ENCODE results near the gene LRRC25. TPM values are rescaled to one million over a fixed set of nuclear protein-coding genes. Genes with fewer than 3 reads are reported as not detected.

Gene LRRC25
- total RNA-seq (1 to 10 TPM; 3.1 to 4.3 (median 3.7) TPM), polyA plus RNA-seq (1.5 TPM)
- long read RNA-seq, donor 1, transcript LRRC25-202 (3 exons, 1,924 nt): major isoform, 5 of 6 reads
- long read RNA-seq, donor 1, partial matches to known transcripts: 0 of 6 reads
- long read RNA-seq, donor 1, other reads (novel, unspliced or antisense): 0 of 6 reads
- long read RNA-seq, donor 2, transcript LRRC25-201 (2 exons, 2,415 nt): major isoform, 5 of 7 reads
- long read RNA-seq, donor 2, partial matches to known transcripts: 0 of 7 reads
- long read RNA-seq, donor 2, other reads (novel, unspliced or antisense): 0 of 7 reads
- long read RNA-seq, donor 3, transcript LRRC25-202 (3 exons, 1,924 nt): minor isoform, 7 of 18 reads
- long read RNA-seq, donor 3, transcript LRRC25-201 (2 exons, 2,415 nt): major isoform, 11 of 18 reads
- long read RNA-seq, donor 3, partial matches to known transcripts: 0 of 18 reads
- long read RNA-seq, donor 3, other reads (novel, unspliced or antisense): 0 of 18 reads
- long read RNA-seq, donor 4, partial matches to known transcripts: 0 of 2 reads
- long read RNA-seq, donor 4, other reads (novel, unspliced or antisense): 0 of 2 reads

DNA sequence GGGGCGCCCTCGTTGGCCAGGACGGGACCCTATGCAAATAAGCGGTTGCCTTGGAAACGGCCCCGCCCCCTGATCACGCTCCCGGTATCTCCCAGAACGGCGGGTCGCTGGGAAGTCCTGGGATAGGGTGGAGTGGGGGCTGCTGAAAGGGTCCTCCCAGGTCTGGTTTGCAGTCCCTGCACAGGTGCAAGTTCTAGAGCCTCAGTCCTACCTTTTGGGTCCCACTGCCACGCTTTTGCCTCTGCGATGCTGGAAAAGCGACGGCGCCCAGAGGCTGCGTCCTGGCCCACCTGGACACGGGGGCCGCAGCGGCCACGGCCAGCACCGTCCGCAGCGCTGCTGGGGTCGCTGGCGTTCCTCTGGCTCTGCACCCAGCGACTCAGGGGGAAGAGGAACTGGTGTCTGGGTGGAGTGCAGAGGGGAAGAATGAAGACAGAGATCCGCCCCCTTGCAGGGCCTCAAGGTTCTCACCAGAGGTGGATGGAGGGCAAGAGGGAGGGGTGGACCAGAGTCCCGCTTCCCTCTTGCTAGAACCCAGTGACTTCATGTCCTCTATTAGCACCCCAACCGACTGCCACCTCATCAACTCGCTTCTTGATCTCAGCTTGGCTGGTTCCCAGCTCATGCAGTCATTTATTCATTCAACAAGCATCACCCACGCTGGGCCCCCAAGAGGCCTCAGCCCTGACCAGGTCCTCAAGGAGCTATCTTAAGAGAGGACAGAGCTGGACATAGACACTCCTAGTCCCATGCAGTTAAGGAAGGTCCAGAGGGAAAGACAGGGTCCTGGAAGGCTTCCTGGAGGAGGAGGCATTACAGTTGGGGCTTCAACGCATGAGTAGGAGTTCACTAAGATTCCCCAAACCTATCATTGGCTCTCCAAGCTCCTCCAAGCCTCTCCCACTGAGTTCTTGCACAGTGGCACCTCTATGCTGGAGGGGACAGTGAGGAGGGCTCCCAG, at the start of gene LRRC25:
Gene LRRC25 (minus strand): TSS at position 381 of the 961 bp plus-strand sequence. CDS start 659 bp downstream, outside the sequence.
- no peak within 1 kb of the TSS for H3K4me3 ChIP-seq (ENCODE audit: low read length)
- H3K9me3 ChIP-seq (ENCODE audit: control insufficient read depth, low read length): no peaks in the 10 kb centered on the region
- DNase-seq (peak; percentile 56 to 82 (median 79)), ATAC-seq (peak; percentile 69 to 73)
- no peaks in the 10 kb centered on the region for H3K27me3 ChIP-seq (ENCODE audit: control insufficient read depth, insufficient read depth)
- 17% methylated on average over 33 of the region's 33 CpGs for WGBS
- no peaks in the 10 kb centered on the region for H3K4me1 ChIP-seq (ENCODE audit: control insufficient read depth, insufficient read depth, low read length)
- intact Hi-C loops (cut with DNase I): loop anchor here in 2 of 4 donors (5.0 to 10.0 kb wide), 2 partner anchors 45 to 123 kb away; partner anchors contain the start of gene IQCN (in 1 of the 2)
- no peak within 1 kb of the TSS for H3K27ac ChIP-seq (ENCODE audit: low read length)

GRCh38 chr19:18446811-18447359, 49.5 kb upstream of the LRRC25 start:
- intact Hi-C loops (cut with DNase I): loop anchor here in 2 of 4 donors (10.0 kb wide), 2 partner anchors 408 to 418 kb away; no protein-coding TSS in a partner anchor
- Histone ChIP-seq H3K27ac (ENCODE audit: low read length) (no peak overlapping the region), H3K9me3 (ENCODE audit: control insufficient read depth, low read length) (no peaks in the 10 kb centered on the region), H3K27me3 (ENCODE audit: control insufficient read depth, insufficient read depth) (no peaks in the 10 kb centered on the region), H3K4me1 (ENCODE audit: control insufficient read depth, insufficient read depth, low read length) (no peaks in the 10 kb centered on the region), H3K4me3 (ENCODE audit: low read length) (no peak overlapping the region)
- ATAC-seq: no peak
- DNase-seq: peak in 1 of 3 donors; percentile 46
- WGBS: 86% methylated on average over 12 of the region's 12 CpGs

DNA sequence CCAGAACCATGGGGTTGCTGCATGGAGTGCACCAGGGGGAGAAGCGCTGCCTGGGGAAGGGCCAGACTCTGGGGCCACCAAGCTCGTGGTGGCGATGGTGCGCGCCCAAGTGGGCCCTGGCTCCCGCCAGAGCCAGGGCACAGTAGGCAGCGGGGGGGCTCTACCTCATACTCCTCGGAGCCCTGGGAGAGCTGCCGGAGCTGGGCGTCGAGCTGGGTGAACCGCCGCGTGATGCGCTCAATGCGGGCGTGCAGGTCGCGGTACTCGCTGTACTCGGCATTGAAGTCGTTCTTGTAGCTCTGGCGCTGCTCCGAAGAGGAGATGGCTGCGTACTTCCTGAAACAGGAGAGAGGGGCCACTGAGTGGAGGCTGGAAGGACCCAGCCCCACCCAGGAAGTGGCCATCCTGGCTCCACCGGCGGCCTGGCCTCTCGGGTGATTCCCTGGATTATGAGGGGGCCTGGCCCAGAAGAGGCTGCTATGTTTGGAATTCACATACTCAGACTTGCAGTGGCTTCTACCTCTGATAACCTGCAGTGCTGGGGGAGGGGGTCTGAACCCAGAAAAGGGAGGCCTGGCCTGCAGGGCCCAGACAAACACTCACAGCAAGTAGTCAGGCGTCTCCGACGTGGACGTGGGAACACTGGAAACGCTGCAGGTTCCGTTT, 48.9 kb upstream of the LRRC25 start:
- no peak overlapping the region for H3K27ac ChIP-seq (ENCODE audit: low read length)
- intact Hi-C loops (cut with DNase I): loop anchor here in 2 of 4 donors (10.0 kb wide), 2 partner anchors 409 to 419 kb away; no protein-coding TSS in a partner anchor
- 78% methylated on average over 34 of the region's 34 CpGs for WGBS
- no peaks in the 10 kb centered on the region for H3K27me3 ChIP-seq (ENCODE audit: control insufficient read depth, insufficient read depth)
- no peak overlapping the region for H3K4me3 ChIP-seq (ENCODE audit: low read length)
- ATAC-seq (no peak), DNase-seq (no peak)
- no peaks in the 10 kb centered on the region for H3K4me1 ChIP-seq (ENCODE audit: control insufficient read depth, insufficient read depth, low read length)
- H3K9me3 ChIP-seq (ENCODE audit: control insufficient read depth, low read length): no peaks in the 10 kb centered on the region

GRCh38 chr19:18445262-18445948, 48.0 kb upstream of the LRRC25 start:
- intact Hi-C loops (cut with DNase I): loop anchor here in 2 of 4 donors (10.0 kb wide), 2 partner anchors 409 to 419 kb away; no protein-coding TSS in a partner anchor
- H3K4me3 ChIP-seq (ENCODE audit: low read length): no peak overlapping the region
- no peak for ATAC-seq

GRCh38 chr19:18444513-18444912, 47.1 kb upstream of the LRRC25 start:
- H3K4me1 ChIP-seq (ENCODE audit: control insufficient read depth, insufficient read depth, low read length): no peaks in the 10 kb centered on the region
- intact Hi-C loops (cut with DNase I): loop anchor here in 2 of 4 donors (10.0 kb wide), 2 partner anchors 410 to 420 kb away; no protein-coding TSS in a partner anchor
- no peaks in the 10 kb centered on the region for H3K27me3 ChIP-seq (ENCODE audit: control insufficient read depth, insufficient read depth)
- no peaks in the 10 kb centered on the region for H3K9me3 ChIP-seq (ENCODE audit: control insufficient read depth, low read length)
- ATAC-seq (no peak), DNase-seq (no peak)
- no peak overlapping the region for H3K4me3 ChIP-seq (ENCODE audit: low read length)
- H3K27ac ChIP-seq (ENCODE audit: low read length): no peak overlapping the region
- 92% methylated on average over 19 of the region's 19 CpGs for WGBS

More at GRCh38 chr19:18445262-18445948, 48.0 kb upstream of the LRRC25 start:
- H3K4me1 ChIP-seq (ENCODE audit: control insufficient read depth, insufficient read depth, low read length): no peaks in the 10 kb centered on the region
- no peak for DNase-seq
- no peak overlapping the region for H3K27ac ChIP-seq (ENCODE audit: low read length)
- no peaks in the 10 kb centered on the region for H3K27me3 ChIP-seq (ENCODE audit: control insufficient read depth, insufficient read depth)
- no peaks in the 10 kb centered on the region for H3K9me3 ChIP-seq (ENCODE audit: control insufficient read depth, low read length)
- WGBS: 79% methylated on average over 15 of the region's 15 CpGs

GRCh38 chr19:18443831-18444230, 46.4 kb upstream of the LRRC25 start:
- intact Hi-C loops (cut with DNase I): loop anchor here in 2 of 4 donors (10.0 kb wide), 2 partner anchors 411 to 421 kb away; no protein-coding TSS in a partner anchor
- Histone ChIP-seq H3K4me1 (ENCODE audit: control insufficient read depth, insufficient read depth, low read length) (no peaks in the 10 kb centered on the region), H3K27ac (ENCODE audit: low read length) (no peak overlapping the region), H3K9me3 (ENCODE audit: control insufficient read depth, low read length) (no peaks in the 10 kb centered on the region), H3K27me3 (ENCODE audit: control insufficient read depth, insufficient read depth) (no peaks in the 10 kb centered on the region), H3K4me3 (ENCODE audit: low read length) (no peak overlapping the region)
- DNase-seq: peak in 1 of 3 donors; percentile 42
- no peak for ATAC-seq
- WGBS: 87% methylated on average over 11 of the region's 11 CpGs

DNA sequence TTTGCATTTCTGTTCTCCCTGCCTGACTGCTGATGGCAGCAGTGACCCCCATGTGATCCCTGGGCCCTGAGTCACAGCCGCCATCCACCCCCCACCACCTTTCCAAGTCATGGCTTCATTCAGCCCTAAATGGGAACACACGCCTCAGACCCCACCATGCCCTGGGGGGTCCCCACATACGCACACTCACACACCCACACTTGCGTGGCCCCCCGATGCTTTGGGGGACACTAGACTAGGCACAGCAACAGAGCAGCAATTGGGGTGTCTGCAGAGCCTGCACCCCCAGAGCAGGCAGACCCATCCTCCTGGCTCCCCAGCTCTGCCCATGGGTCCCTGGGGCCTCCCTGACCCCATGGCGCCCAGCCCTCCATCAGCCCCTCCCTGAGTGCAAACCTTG, 46.0 kb upstream of the LRRC25 start:
- 90% methylated on average over 6 of the region's 6 CpGs for WGBS
- ATAC-seq (no peak), DNase-seq (no peak)
- intact Hi-C loops (cut with DNase I): loop anchor here in 2 of 4 donors (10.0 kb wide), 2 partner anchors 411 to 421 kb away; no protein-coding TSS in a partner anchor
- no peaks in the 10 kb centered on the region for H3K27me3 ChIP-seq (ENCODE audit: control insufficient read depth, insufficient read depth)
- no peak overlapping the region for H3K27ac ChIP-seq (ENCODE audit: low read length)
- H3K9me3 ChIP-seq (ENCODE audit: control insufficient read depth, low read length): no peaks in the 10 kb centered on the region
- H3K4me3 ChIP-seq (ENCODE audit: low read length): no peak overlapping the region
- peaks cover 3% of the 10 kb centered on the region for H3K4me1 ChIP-seq (ENCODE audit: control insufficient read depth, insufficient read depth, low read length)

- Histone ChIP-seq H3K4me3 (ENCODE audit: low read length) (no peak overlapping the region), H3K4me1 (ENCODE audit: control insufficient read depth, insufficient read depth, low read length) (peaks cover 6% of the 10 kb centered on the region), H3K27me3 (ENCODE audit: control insufficient read depth, insufficient read depth) (no peaks in the 10 kb centered on the region), H3K27ac (ENCODE audit: low read length) (no peak overlapping the region), H3K9me3 (ENCODE audit: control insufficient read depth, low read length) (no peaks in the 10 kb centered on the region)
- no peak for ATAC-seq
- intact Hi-C loops (cut with DNase I): loop anchor here in 2 of 4 donors (10.0 kb wide), 2 partner anchors 412 to 422 kb away; no protein-coding TSS in a partner anchor
- WGBS: 76% methylated on average over 12 of the region's 12 CpGs
- no peak for DNase-seq
Measured at GRCh38 chr19:18442941-18443340, 45.5 kb upstream of the LRRC25 start.
